ENCODE data around the gene TCEANC. TPM values are rescaled to one million over a fixed set of nuclear protein-coding genes. Genes with fewer than 3 reads are reported as not detected.

TCEANC gene
- total RNA-seq, 1 donor from 2014 or later: 8.4 TPM

DNA sequence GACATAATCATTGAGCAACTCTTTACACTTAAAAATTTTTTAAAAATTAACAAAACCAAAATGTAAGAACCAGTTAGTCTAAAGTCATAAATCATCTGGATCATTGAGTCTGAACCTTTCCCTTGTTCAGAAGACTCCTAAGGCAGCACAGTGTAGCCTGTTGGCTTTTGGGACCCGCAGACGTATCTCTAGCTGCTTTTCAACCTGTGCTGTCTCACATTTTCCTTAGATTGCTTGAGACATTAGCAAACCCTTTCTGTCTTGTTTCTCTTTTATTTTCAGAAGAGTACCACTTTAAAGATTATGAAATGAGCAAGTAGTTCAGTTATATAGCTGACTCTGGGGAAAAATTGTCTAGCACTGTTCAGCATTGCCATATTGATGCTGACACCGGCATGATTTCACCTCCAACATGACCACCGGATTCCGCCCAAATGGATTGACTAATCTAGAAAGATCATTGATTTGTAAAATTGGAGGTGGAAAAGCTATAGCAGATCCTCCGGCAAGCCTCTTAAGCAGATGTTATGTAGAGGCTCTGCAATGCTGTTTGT is 8.9 kb downstream of the TCEANC start:
- H3K9me3 ChIP-seq: no peaks in the 10 kb centered on the region
- ATAC-seq (no peak), DNase-seq (no peak)
- H3K27ac ChIP-seq: no peak overlapping the region
- H3K4me1 ChIP-seq: peaks cover 9% of the 10 kb centered on the region
- H3K36me3 ChIP-seq: peaks cover 12% of the 10 kb centered on the region
- no peaks in the 10 kb centered on the region for H3K27me3 ChIP-seq (ENCODE audit: low read depth)
- no peak for TF ChIP-seq CTCF (IDR thresholded peaks at IDR 0.05)
- H3K4me3 ChIP-seq: no peak overlapping the region
- intact Hi-C loops (cut with DNase I): no loop called here

DNA sequence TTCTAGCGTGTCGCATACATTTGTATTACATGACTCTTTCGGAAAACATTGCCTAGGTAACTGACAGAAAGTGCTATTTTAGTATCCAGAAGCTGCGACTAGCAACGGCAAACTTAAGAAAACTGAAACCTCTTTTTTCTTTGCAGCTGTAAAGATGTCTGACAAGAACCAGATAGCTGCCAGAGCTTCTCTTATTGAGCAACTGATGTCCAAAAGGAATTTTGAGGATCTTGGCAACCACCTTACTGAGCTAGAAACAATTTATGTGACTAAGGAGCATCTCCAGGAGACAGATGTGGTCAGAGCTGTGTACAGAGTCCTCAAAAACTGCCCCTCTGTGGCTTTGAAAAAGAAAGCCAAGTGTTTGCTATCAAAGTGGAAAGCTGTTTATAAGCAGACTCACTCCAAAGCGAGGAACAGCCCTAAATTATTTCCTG is 9.4 kb downstream of the TCEANC start:
- DNase-seq: no peak
- Histone ChIP-seq H3K27me3 (ENCODE audit: low read depth) (no peaks in the 10 kb centered on the region), H3K9me3 (no peaks in the 10 kb centered on the region), H3K36me3 (peaks cover 12% of the 10 kb centered on the region), H3K27ac (no peak overlapping the region), H3K4me3 (no peak overlapping the region), H3K4me1 (peaks cover 10% of the 10 kb centered on the region)
- intact Hi-C loops (cut with DNase I): no loop called here
- no peak for TF ChIP-seq CTCF (IDR thresholded peaks at IDR 0.05)
- ATAC-seq: no peak

DNA sequence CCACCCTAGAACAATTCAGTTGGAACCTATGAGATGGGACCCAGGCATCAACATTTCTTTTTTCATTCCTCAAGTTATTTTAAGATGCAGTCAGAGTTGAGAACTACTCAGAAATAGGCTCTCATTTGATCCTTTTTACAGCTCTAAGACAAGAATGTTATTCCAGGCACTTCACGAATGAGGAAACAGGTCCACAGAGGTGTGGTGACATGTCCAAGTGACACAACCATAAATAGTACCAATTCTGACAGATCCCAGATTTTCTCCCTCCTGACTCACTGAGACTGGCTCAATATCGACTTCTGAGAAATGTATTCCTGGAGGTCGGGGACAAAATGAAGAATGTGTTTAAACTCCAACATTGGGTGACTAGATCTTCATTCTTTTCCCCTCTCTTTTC is 11.1 kb downstream of the TCEANC start:
- Histone ChIP-seq H3K9me3 (no peaks in the 10 kb centered on the region), H3K4me1 (peaks cover 13% of the 10 kb centered on the region), H3K27ac (no peak overlapping the region), H3K27me3 (ENCODE audit: low read depth) (no peaks in the 10 kb centered on the region), H3K36me3 (peaks cover 12% of the 10 kb centered on the region), H3K4me3 (no peak overlapping the region)
- no peak for DNase-seq
- no peak for TF ChIP-seq CTCF (IDR thresholded peaks at IDR 0.05)
- intact Hi-C loops (cut with DNase I): no loop called here
- no peak for ATAC-seq

GRCh38 chrX:13666836-13667235 is 13.9 kb downstream of the TCEANC start:
- Histone ChIP-seq H3K4me1 (peaks cover 11% of the 10 kb centered on the region), H3K36me3 (peaks cover 7% of the 10 kb centered on the region), H3K9me3 (no peaks in the 10 kb centered on the region), H3K27ac (no peak overlapping the region), H3K4me3 (no peak overlapping the region), H3K27me3 (ENCODE audit: low read depth) (no peaks in the 10 kb centered on the region)
- ATAC-seq: no peak
- no peak for TF ChIP-seq CTCF (IDR thresholded peaks at IDR 0.05)
- intact Hi-C loops (cut with DNase I): no loop called here
- DNase-seq: no peak

- Histone ChIP-seq H3K36me3 (peaks cover 3% of the 10 kb centered on the region), H3K4me3 (no peak overlapping the region), H3K27me3 (ENCODE audit: low read depth) (no peaks in the 10 kb centered on the region), H3K4me1 (peaks cover 11% of the 10 kb centered on the region), H3K27ac (no peak overlapping the region), H3K9me3 (no peaks in the 10 kb centered on the region)
- no peak for DNase-seq
- intact Hi-C loops (cut with DNase I): no loop called here
- TF ChIP-seq CTCF (IDR thresholded peaks at IDR 0.05): no peak
- ATAC-seq: no peak
These were observed 15.0 kb downstream of the TCEANC start for GRCh38 chrX:13667919-13668318.
